ENCODE results near the gene APBA2.
"Not testable (repeated sequence)": the region's sequence is repeated elsewhere in the genome, so short reads cannot be mapped to it uniquely, and the experiment has no call there.

The APBA2 gene

DNA sequence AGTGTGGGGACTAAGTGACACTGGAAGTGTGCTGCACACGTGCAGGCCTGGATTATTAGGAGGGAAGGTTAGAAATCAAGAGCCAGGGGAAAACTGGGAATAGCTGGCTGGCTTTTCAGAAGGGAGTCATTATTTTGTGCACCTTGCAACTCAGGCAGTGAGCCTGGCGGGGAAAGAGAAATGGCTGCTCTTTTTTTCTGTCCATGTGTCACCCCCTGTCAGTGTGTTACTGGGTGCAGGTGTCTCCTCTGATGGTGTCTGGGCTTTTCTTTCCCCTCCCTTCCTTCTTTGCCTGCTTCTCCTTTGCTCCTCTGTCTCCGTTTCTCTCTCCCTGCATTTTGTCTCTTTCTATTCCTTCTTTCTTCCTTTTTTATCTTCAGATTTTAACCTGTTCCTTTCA is 130.7 kb downstream of the APBA2 start:
- H3K4me1 Mint-ChIP-seq = no peaks in the 10 kb centered on the region
- H3K36me3 Mint-ChIP-seq (ENCODE audit: low read depth) = peaks cover 2% of the 10 kb centered on the region
- H3K9me3 Mint-ChIP-seq = peaks cover 2% of the 10 kb centered on the region
- H3K4me3 Mint-ChIP-seq = no peak overlapping the region
- no peak for TF ChIP-seq CTCF (IDR thresholded peaks at IDR 0.05; ENCODE audit: unreplicated experiment in 3 of 3)
- H3K27me3 Mint-ChIP-seq (ENCODE audit: low read depth) = no peaks in the 10 kb centered on the region
- H3K27ac Mint-ChIP-seq = no peak overlapping the region

DNA sequence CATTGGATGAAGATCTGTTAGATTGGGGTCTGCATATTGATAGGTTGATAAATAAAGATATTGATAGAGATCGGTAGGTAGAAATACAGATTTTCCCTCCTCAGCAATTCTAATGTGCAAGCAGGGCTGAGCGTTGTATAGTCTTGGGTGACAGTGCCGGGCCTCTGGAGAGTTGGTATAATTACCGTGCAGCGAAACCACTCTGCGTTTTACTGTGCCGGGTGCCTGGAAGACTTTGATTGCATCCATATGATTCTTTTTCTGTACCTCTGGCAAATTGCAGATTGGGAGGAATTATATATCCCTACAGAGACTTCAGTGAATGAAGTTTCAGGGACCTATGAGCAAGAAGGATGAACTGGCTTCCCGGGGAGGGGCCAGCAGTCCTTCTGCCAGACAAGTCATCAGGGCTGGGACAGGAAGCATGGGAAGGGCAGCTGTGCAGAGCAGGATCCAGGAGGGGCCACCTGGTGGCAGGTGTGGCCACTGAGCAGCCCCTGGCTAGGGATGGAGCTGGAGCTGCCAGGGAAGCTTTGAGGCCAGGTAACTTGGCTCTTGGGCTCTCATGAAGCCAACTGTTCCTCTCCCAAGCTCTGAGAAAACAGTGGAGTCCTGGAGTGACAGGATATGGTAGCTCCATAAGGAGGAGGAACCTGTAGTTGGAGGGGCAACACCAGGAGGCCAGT is 132.5 kb downstream of the APBA2 start:
- H3K4me3 Mint-ChIP-seq = no peak overlapping the region
- H3K36me3 Mint-ChIP-seq (ENCODE audit: low read depth) = peaks cover 5% of the 10 kb centered on the region
- no peaks in the 10 kb centered on the region for H3K27me3 Mint-ChIP-seq (ENCODE audit: low read depth)
- peaks cover 3% of the 10 kb centered on the region for H3K9me3 Mint-ChIP-seq
- no peak overlapping the region for H3K27ac Mint-ChIP-seq
- TF ChIP-seq CTCF (IDR thresholded peaks at IDR 0.05; ENCODE audit: unreplicated experiment in 3 of 3) = no peak
- H3K4me1 Mint-ChIP-seq = no peaks in the 10 kb centered on the region

DNA sequence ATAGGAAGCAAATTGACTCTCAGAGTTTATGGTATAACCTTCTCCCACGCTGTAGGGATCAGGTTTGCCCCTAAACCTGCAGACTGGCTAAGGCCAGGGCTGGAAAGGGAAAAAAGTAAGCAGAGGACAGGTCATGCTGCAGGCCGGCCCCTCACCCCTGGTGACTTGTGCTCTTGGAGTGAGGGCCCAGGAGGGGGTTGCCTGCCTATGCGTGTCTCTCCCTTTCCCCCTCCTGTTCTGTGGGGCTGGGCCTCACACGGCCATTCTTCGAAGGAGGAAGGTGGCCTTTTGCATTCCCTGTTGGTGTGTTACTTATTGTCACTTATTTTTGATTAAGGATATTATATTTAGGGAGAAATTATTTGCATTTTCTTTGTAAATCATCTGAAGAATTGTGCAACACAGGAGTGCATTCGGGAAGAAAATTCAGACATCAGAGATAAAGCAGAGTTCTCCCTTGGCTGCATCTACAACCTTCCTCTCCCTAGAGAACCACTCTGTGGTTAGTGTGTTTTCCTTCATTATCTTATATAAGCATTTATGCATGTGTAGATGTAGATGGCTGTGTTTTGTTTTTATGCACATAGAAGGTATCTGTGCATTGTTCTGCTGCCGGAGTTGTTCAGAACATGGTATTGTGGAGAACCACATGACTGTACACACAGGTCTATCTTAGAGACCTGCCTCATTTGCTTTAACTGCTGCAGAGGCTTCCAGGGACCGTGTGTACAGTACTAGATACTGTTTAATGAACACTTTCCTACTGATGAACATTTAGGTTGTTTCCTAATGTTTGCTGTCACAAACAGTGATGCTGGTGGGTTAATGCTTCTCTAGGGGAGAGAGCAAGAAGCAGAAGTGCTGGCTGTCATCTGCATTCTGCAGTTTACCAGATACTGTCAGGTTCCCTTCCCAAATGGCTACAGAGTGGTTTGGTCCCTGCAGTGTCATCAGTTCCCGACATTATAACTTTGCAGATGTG is 133.5 kb downstream of the APBA2 start:
- Mint-ChIP-seq H3K27me3 (ENCODE audit: low read depth) (no peaks in the 10 kb centered on the region), H3K4me1 (no peaks in the 10 kb centered on the region), H3K27ac (no peak overlapping the region), H3K4me3 (no peak overlapping the region), H3K9me3 (peaks cover 3% of the 10 kb centered on the region), H3K36me3 (ENCODE audit: low read depth) (peaks cover 5% of the 10 kb centered on the region)
- TF ChIP-seq CTCF (IDR thresholded peaks at IDR 0.05; ENCODE audit: unreplicated experiment in 3 of 3) = no peak

DNA sequence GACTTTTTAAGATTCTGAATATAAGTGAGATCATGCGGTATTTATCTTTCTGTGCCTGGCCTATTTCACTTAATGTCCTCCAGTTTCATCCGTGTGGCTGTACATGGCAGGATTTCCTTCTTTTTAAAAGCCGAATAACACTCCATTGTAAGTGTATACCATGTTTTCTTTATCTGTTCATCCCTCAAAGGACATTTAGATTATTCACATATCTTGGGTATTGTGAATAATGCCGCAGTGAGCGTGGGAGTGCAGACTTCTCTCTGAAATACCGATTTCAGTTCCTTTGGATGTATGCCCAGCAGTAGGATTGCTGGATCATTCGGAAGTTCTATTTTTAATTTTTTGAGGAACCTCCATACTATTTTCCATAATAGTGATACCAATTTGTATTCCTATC is 136.1 kb downstream of the APBA2 start:
- Mint-ChIP-seq H3K27me3 (ENCODE audit: low read depth) (no peaks in the 10 kb centered on the region), H3K27ac (no peak overlapping the region), H3K9me3 (peaks cover 3% of the 10 kb centered on the region), H3K4me3 (no peak overlapping the region), H3K4me1 (no peaks in the 10 kb centered on the region), H3K36me3 (ENCODE audit: low read depth) (peaks cover 5% of the 10 kb centered on the region)
- TF ChIP-seq CTCF (IDR thresholded peaks at IDR 0.05; ENCODE audit: unreplicated experiment in 3 of 3) = no peak

DNA sequence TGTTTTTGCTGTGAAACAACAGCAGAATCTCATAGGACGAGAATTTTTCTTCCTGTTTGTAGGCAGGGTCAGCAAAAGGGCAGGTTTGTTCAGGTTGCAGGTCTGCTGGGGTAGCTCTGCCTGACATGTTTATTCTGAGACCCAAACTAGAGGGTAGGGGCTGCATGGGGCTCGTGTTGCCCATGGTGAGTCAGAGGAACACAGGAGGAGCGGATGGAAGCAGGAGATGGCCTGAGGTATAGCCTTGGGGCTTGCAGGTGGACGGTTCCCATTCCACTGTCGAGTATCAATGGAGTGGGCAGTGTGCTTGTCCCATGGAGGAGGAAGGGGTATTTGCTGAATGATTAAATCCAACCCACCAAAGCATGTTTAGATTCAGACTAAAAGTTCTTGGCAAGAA is 138.9 kb downstream of the APBA2 start:
- Mint-ChIP-seq H3K9me3 (peaks cover 5% of the 10 kb centered on the region), H3K27ac (no peak overlapping the region), H3K36me3 (ENCODE audit: low read depth) (peaks cover 12% of the 10 kb centered on the region), H3K27me3 (ENCODE audit: low read depth) (no peaks in the 10 kb centered on the region), H3K4me1 (no peaks in the 10 kb centered on the region), H3K4me3 (no peak overlapping the region)
- no peak for TF ChIP-seq CTCF (IDR thresholded peaks at IDR 0.05; ENCODE audit: unreplicated experiment in 3 of 3)

- H3K36me3 Mint-ChIP-seq (ENCODE audit: low read depth) = peaks cover 13% of the 10 kb centered on the region
- H3K27ac Mint-ChIP-seq; H3K4me3 Mint-ChIP-seq; H3K27me3 Mint-ChIP-seq (ENCODE audit: low read depth); H3K4me1 Mint-ChIP-seq; H3K9me3 Mint-ChIP-seq: not testable (repeated sequence)
Measured at GRCh38 chr15:29025411-29025810, 139.6 kb downstream of the APBA2 start.

- H3K4me3 Mint-ChIP-seq; H3K4me1 Mint-ChIP-seq; H3K27me3 Mint-ChIP-seq (ENCODE audit: low read depth); H3K27ac Mint-ChIP-seq; H3K9me3 Mint-ChIP-seq: not testable (repeated sequence)
- H3K36me3 Mint-ChIP-seq (ENCODE audit: low read depth) = peaks cover 18% of the 10 kb centered on the region
Measured at GRCh38 chr15:29028158-29028557, 142.4 kb downstream of the APBA2 start.
